ENCODE data around the gene EIF3B. TPM values are rescaled to one million over a fixed set of nuclear protein-coding genes. Genes with fewer than 3 reads are reported as not detected.

Gene EIF3B
- total and polyA plus RNA-seq, 2 of the 4 experiments (the other 2 are of a cell fraction): 105 to 201 TPM

- Histone ChIP-seq H3K27ac (ENCODE audit: insufficient read depth, low read length) (no peak overlapping the region), H4K5ac (ENCODE audit: low read depth, low read length) (no peak overlapping the region), H3K18ac (ENCODE audit: low read depth, low read length) (no peak overlapping the region), H3K79me1 (ENCODE audit: low read depth in 1 of 2, low read length in 2 of 2) (peaks cover 16 to 47% of the 10 kb centered on the region in 2 experiments), H3K4me3 (ENCODE audit: insufficient read depth, low read depth, low read length) (no peak overlapping the region), H4K91ac (ENCODE audit: insufficient read depth, low read depth, low read length) (no peak overlapping the region), H3K23ac (ENCODE audit: low read depth, low read length) (no peak overlapping the region), H4K8ac (ENCODE audit: low read depth in 2 of 2, low read length in 2 of 2) (no peak overlapping the region), H2BK5ac (ENCODE audit: low read depth, low read length, poor library complexity, severe bottlenecking) (no peak overlapping the region), H2AFZ (replicated peaks; ENCODE audit: low read length, poor library complexity) (no peak overlapping the region), H3K9ac (ENCODE audit: low read depth, low read length) (no peak overlapping the region), H3K4me1 (ENCODE audit: control insufficient read depth, insufficient read depth, low read length) (peaks cover 6% of the 10 kb centered on the region), H2BK15ac (ENCODE audit: low read depth, low read length) (no peak overlapping the region), H3K36me3 (ENCODE audit: control insufficient read depth, insufficient read depth, low read length) (no peaks in the 10 kb centered on the region), H3K27me3 (ENCODE audit: control insufficient read depth, insufficient read depth, low read length) (no peaks in the 10 kb centered on the region), H2AK5ac (ENCODE audit: low read depth, low read length) (no peak overlapping the region), H3K4ac (ENCODE audit: low read depth, low read length) (no peak overlapping the region), H2BK120ac (ENCODE audit: low read depth, low read length) (no peak overlapping the region), H3K4me2 (ENCODE audit: low read depth, low read length) (no peak overlapping the region), H4K20me1 (ENCODE audit: insufficient read depth, low read length) (peaks cover 20% of the 10 kb centered on the region), H2AK9ac (replicated peaks; ENCODE audit: low read depth, low read length, poor library complexity) (no peak overlapping the region), H3K14ac (replicated peaks; ENCODE audit: low read depth, low read length) (no peak overlapping the region), H3K9me1 (ENCODE audit: insufficient read depth, low read length) (peaks cover 10% of the 10 kb centered on the region; the same call in 1 of the 2 replicates), H3K9me3 (ENCODE audit: control insufficient read depth, insufficient read depth, low read length) (no peaks in the 10 kb centered on the region), H3K56ac (ENCODE audit: extremely low read depth, insufficient read depth, low read length) (no peak overlapping the region), H2BK20ac (ENCODE audit: low read depth, low read length) (no peak overlapping the region)
- intact Hi-C loops (cut with micrococcal nuclease) (loop anchor here (2.0 to 10.0 kb wide), 2 partner anchors 50 to 66 kb away; no protein-coding TSS in a partner anchor), in situ Hi-C loops (cut with MboI; ENCODE audit: low sequenced_read_pairs) (no loop called here), dilution Hi-C loops (cut with HindIII; ENCODE audit: low sequenced_read_pairs, unreplicated experiment) (no loop called here)
- TF ChIP-seq CTCF (conservative IDR thresholded peaks at IDR 0.05; ENCODE audit: low read depth, low read length) (no peak), MAFK (IDR thresholded peaks at IDR 0.05; ENCODE audit: low read depth, low read length) (no peak), CHD1 (IDR thresholded peaks at IDR 0.05; ENCODE audit: low read depth, low read length) (no peak), BHLHE40 (IDR thresholded peaks at IDR 0.05; ENCODE audit: low read depth, low read length) (no peak), ELK1 (IDR thresholded peaks at IDR 0.05; ENCODE audit: borderline replicate concordance, low read depth, low read length) (no peak), RCOR1 (IDR thresholded peaks at IDR 0.05; ENCODE audit: insufficient replicate concordance, low read length) (no peak)
- ChIA-PET CTCF (no interaction called here), POLR2A (ENCODE audit: unreplicated experiment) (no interaction called here)
- 97% methylated on average over 6 of the region's 10 CpGs; no CpG with 5 or more reads in 1 of the 2 experiments for WGBS, 2 experiments (ENCODE audit: extremely low coverage in 2 of 2, insufficient read length in 1 of 2)
- no peak for ATAC-seq (ENCODE audit: low read depth)
- BruUV-seq (replicated peaks): no TSS peak
- DNase-seq: no peak
Observed at GRCh38 chr7:2405201-2405600, 50.6 kb downstream of the EIF3B start.
